Hepatocyte (in vitro differentiated cells): ENCODE measurements around the gene ADAMTS14. TPM values are rescaled to one million over a fixed set of nuclear protein-coding genes. Genes with fewer than 3 reads are reported as not detected.

Experiments
- DNase-seq: peaks from one replicate; pipeline ENCODE4 v3.0.0-alpha.2; 2016; ENCODE audit warnings: low spot score
- H2AFZ ChIP-seq: fragments of 200-600 bp; sonication (generic); 2 replicates; pipeline ENCODE4 v1.6.0; 2016; ENCODE audit warnings: antibody characterized with exemption, mild to moderate bottlenecking
- H3K27ac ChIP-seq: fragments of 200-600 bp; sonication (generic); 2 replicates; pipeline ENCODE4 v1.5.1; 2016; ENCODE audit warnings: mild to moderate bottlenecking
- H3K27me3 ChIP-seq: fragments of 200-600 bp; sonication (generic); 2 replicates; pipeline ENCODE4 v1.6.1; 2016
- H3K36me3 ChIP-seq: fragments of 200-600 bp; sonication (generic); replicated peaks from 2 replicates; pipeline ENCODE4 v1.5.1; 2016; ENCODE audit warnings: low read depth; ENCODE audit not compliant: insufficient read depth
- H3K4me1 ChIP-seq: fragments of 200-600 bp; sonication (generic); 2 replicates; pipeline ENCODE4 v1.5.1; 2016; ENCODE audit warnings: mild to moderate bottlenecking, moderate library complexity; ENCODE audit not compliant: insufficient read depth
- H3K4me2 ChIP-seq: fragments of 200-600 bp; sonication (generic); 2 replicates; pipeline ENCODE4 v1.6.0; 2016
- H3K4me3 ChIP-seq: fragments of 200-600 bp; sonication (generic); 2 replicates; pipeline ENCODE4 v1.5.1; 2016; ENCODE audit warnings: mild to moderate bottlenecking
- H3K79me2 ChIP-seq: fragments of 200-600 bp; sonication (generic); 2 replicates; pipeline ENCODE4 v1.6.0; 2017; ENCODE audit warnings: mild to moderate bottlenecking
- H3K9me2 ChIP-seq: fragments of 200-600 bp; sonication (generic); replicated peaks from 2 replicates; pipeline ENCODE4 v1.6.0; 2017; ENCODE audit warnings: mild to moderate bottlenecking; ENCODE audit not compliant: insufficient read depth
- H3K9me3 ChIP-seq: fragments of 200-600 bp; sonication (generic); 2 replicates; pipeline ENCODE4 v1.5.1; 2016; ENCODE audit warnings: low read depth, mild to moderate bottlenecking
- H4K20me1 ChIP-seq: fragments of 200-600 bp; sonication (generic); 2 replicates; pipeline ENCODE4 v1.6.0; 2016; ENCODE audit warnings: mild to moderate bottlenecking; ENCODE audit not compliant: insufficient read depth, poor library complexity, severe bottlenecking
- CTCF ChIP-seq: fragments of 200-600 bp; sonication (generic); IDR thresholded peaks from 2 replicates; pipeline ENCODE4 v1.5.1; 2016; ENCODE audit warnings: antibody characterized with exemption, mild to moderate bottlenecking; ENCODE audit not compliant: poor library complexity
- EZH2 ChIP-seq: fragments of 200-600 bp; sonication (generic); IDR thresholded peaks from 2 replicates; pipeline ENCODE4 v1.6.1; 2016; ENCODE audit warnings: antibody characterized with exemption, mild to moderate bottlenecking, borderline replicate concordance
- EZH2phosphoT487 ChIP-seq: fragments of 200-600 bp; sonication (generic); IDR thresholded peaks from one replicate; pipeline ENCODE4 v1.6.1; 2018; ENCODE audit warnings: antibody characterized with exemption, mild to moderate bottlenecking, low read depth, moderate library complexity; ENCODE audit not compliant: unreplicated experiment, severe bottlenecking
- WGBS: methylation state at CpG from one replicate; pipeline ENCODE4 v1.1.6; 2016; ENCODE audit warnings: low lambda C conversion rate; ENCODE audit errors: missing lambda C conversion rate; 5-methylcytosine and 5-hydroxymethylcytosine counted together
- polyA plus RNA-seq: library from polyadenylated mRNA; unstranded; fragments of >200 nt; fragmentation: Nextera tagmentation; extraction: Ambion mirVana; gene quantifications from 2 replicates; pipeline ENCODE4 v1.2.1, GENCODE V29; 2016
- total RNA-seq: library from RNA; depleted of rRNA; stranded (reverse); fragments of >200 nt; gene quantifications from 2 replicates; pipeline ENCODE4 v1.2.3, GENCODE V29; 2014

The ADAMTS14 gene
- total and polyA plus RNA-seq, 2 experiments from 2014 or later, result 0.87 to 2.1 TPM

GRCh38 chr10:70757856-70758255, 85.5 kb downstream of the ADAMTS14 start:
- WGBS, result 97% methylated on average over 13 of the region's 13 CpGs
- H3K4me3 ChIP-seq, result no peak overlapping the region
- no peaks in the 10 kb centered on the region for H3K79me2 ChIP-seq
- no peak overlapping the region for H3K4me2 ChIP-seq
- no peaks in the 10 kb centered on the region for H3K4me1 ChIP-seq
- H3K9me2 ChIP-seq, result no peaks in the 10 kb centered on the region
- no peak overlapping the region for H2AFZ ChIP-seq
- no peaks in the 10 kb centered on the region for H4K20me1 ChIP-seq
- DNase-seq, result no peak
- H3K27me3 ChIP-seq, result no peaks in the 10 kb centered on the region
- no peaks in the 10 kb centered on the region for H3K9me3 ChIP-seq
- no peak overlapping the region for H3K27ac ChIP-seq
- TF ChIP-seq EZH2, result no peak
- no peak for TF ChIP-seq CTCF
- TF ChIP-seq EZH2phosphoT487, result no peak
- no peaks in the 10 kb centered on the region for H3K36me3 ChIP-seq

GRCh38 chr10:70758757-70759514, 86.6 kb downstream of the ADAMTS14 start:
- H3K79me2 ChIP-seq, result no peaks in the 10 kb centered on the region
- no peaks in the 10 kb centered on the region for H3K9me3 ChIP-seq
- H3K27ac ChIP-seq, result no peak overlapping the region
- no peaks in the 10 kb centered on the region for H3K4me1 ChIP-seq
- no peak overlapping the region for H3K4me2 ChIP-seq
- no peaks in the 10 kb centered on the region for H3K9me2 ChIP-seq
- H3K27me3 ChIP-seq, result no peaks in the 10 kb centered on the region
- no peak overlapping the region for H2AFZ ChIP-seq
- no peaks in the 10 kb centered on the region for H4K20me1 ChIP-seq
- H3K36me3 ChIP-seq, result no peaks in the 10 kb centered on the region
- 21% methylated on average over 7 of the region's 7 CpGs for WGBS
- no peak overlapping the region for H3K4me3 ChIP-seq
- TF ChIP-seq CTCF (peak; percentile 82), EZH2 (no peak)
- peak; percentile 85 for DNase-seq

GRCh38 chr10:70759781-70760180, 87.5 kb downstream of the ADAMTS14 start:
- Histone ChIP-seq H3K36me3 (no peaks in the 10 kb centered on the region), H3K27me3 (no peaks in the 10 kb centered on the region), H3K4me3 (no peak overlapping the region), H2AFZ (no peak overlapping the region), H4K20me1 (no peaks in the 10 kb centered on the region), H3K4me2 (no peak overlapping the region), H3K4me1 (no peaks in the 10 kb centered on the region), H3K9me2 (no peaks in the 10 kb centered on the region), H3K27ac (no peak overlapping the region), H3K9me3 (no peaks in the 10 kb centered on the region), H3K79me2 (no peaks in the 10 kb centered on the region)
- DNase-seq, result no peak
- 81% methylated on average over 6 of the region's 7 CpGs for WGBS
- TF ChIP-seq EZH2, result no peak
- no peak for TF ChIP-seq CTCF
- TF ChIP-seq EZH2phosphoT487, result no peak
